ENCODE data around the gene ERGIC1. TPM values are rescaled to one million over a fixed set of nuclear protein-coding genes. Genes with fewer than 3 reads are reported as not detected.
A peak's percentile ranks its signal among the peaks of the same experiment; 100 is the strongest.

ERGIC1 gene
- total RNA-seq, 1 donor = 109 TPM

GRCh38 chr5:172815631-172816030 is 18.4 kb upstream of the ERGIC1 start:
- Histone ChIP-seq H4K20me1 (ENCODE audit: insufficient read depth, low read length) (no peaks in the 10 kb centered on the region), H3K4me2 (ENCODE audit: insufficient read depth, low read length) (no peak overlapping the region), H3K4me1 (ENCODE audit: insufficient read depth, low read length) (peaks cover 20% of the 10 kb centered on the region), H3K27ac (ENCODE audit: low read depth, low read length) (no peak overlapping the region), H3K9me3 (ENCODE audit: low read depth, low read length) (no peaks in the 10 kb centered on the region), H3K36me3 (ENCODE audit: insufficient read depth, low read length) (no peaks in the 10 kb centered on the region), H3K4me3 (ENCODE audit: insufficient read depth, low read length) (no peak overlapping the region), H2AFZ (ENCODE audit: low read length) (no peak overlapping the region), H3K27me3 (ENCODE audit: insufficient read depth, low read length) (no peaks in the 10 kb centered on the region), H3K79me2 (ENCODE audit: insufficient read depth, low read length) (no peaks in the 10 kb centered on the region)
- DNase-seq (ENCODE audit: insufficient read length, low spot score, missing footprints) = no peak
- no peak for TF ChIP-seq CTCF (IDR thresholded peaks at IDR 0.05; ENCODE audit: extremely low read depth, low read depth, low read length)

GRCh38 chr5:172816925-172817562 is 17.0 kb upstream of the ERGIC1 start:
- Histone ChIP-seq H3K27me3 (ENCODE audit: insufficient read depth, low read length) (no peaks in the 10 kb centered on the region), H3K27ac (ENCODE audit: low read depth, low read length) (peak overlapping the region; percentile 61), H3K4me2 (ENCODE audit: insufficient read depth, low read length) (peak overlapping the region; percentile 37), H3K4me3 (ENCODE audit: insufficient read depth, low read length) (no peak overlapping the region), H3K4me1 (ENCODE audit: insufficient read depth, low read length) (peaks cover 29% of the 10 kb centered on the region), H4K20me1 (ENCODE audit: insufficient read depth, low read length) (no peaks in the 10 kb centered on the region), H2AFZ (ENCODE audit: low read length) (no peak overlapping the region), H3K9me3 (ENCODE audit: low read depth, low read length) (no peaks in the 10 kb centered on the region), H3K36me3 (ENCODE audit: insufficient read depth, low read length) (no peaks in the 10 kb centered on the region), H3K79me2 (ENCODE audit: insufficient read depth, low read length) (no peaks in the 10 kb centered on the region)
- DNase-seq (ENCODE audit: insufficient read length, low spot score, missing footprints) = peak; percentile 95
- TF ChIP-seq CTCF (IDR thresholded peaks at IDR 0.05; ENCODE audit: extremely low read depth, low read depth, low read length) = no peak

GRCh38 chr5:172817664-172818063 is 16.4 kb upstream of the ERGIC1 start:
- no peak for TF ChIP-seq CTCF (IDR thresholded peaks at IDR 0.05; ENCODE audit: extremely low read depth, low read depth, low read length)
- H3K9me3 ChIP-seq (ENCODE audit: low read depth, low read length) = no peaks in the 10 kb centered on the region
- no peaks in the 10 kb centered on the region for H3K79me2 ChIP-seq (ENCODE audit: insufficient read depth, low read length)
- H3K4me2 ChIP-seq (ENCODE audit: insufficient read depth, low read length) = no peak overlapping the region
- H3K4me3 ChIP-seq (ENCODE audit: insufficient read depth, low read length) = no peak overlapping the region
- H3K27me3 ChIP-seq (ENCODE audit: insufficient read depth, low read length) = no peaks in the 10 kb centered on the region
- H2AFZ ChIP-seq (ENCODE audit: low read length) = no peak overlapping the region
- peaks cover 29% of the 10 kb centered on the region for H3K4me1 ChIP-seq (ENCODE audit: insufficient read depth, low read length)
- H3K27ac ChIP-seq (ENCODE audit: low read depth, low read length) = no peak overlapping the region
- no peak for DNase-seq (ENCODE audit: insufficient read length, low spot score, missing footprints)
- no peaks in the 10 kb centered on the region for H4K20me1 ChIP-seq (ENCODE audit: insufficient read depth, low read length)
- no peaks in the 10 kb centered on the region for H3K36me3 ChIP-seq (ENCODE audit: insufficient read depth, low read length)

- H3K4me2 ChIP-seq (ENCODE audit: insufficient read depth, low read length) = no peak overlapping the region
- H3K27ac ChIP-seq (ENCODE audit: low read depth, low read length) = no peak overlapping the region
- no peaks in the 10 kb centered on the region for H3K36me3 ChIP-seq (ENCODE audit: insufficient read depth, low read length)
- no peaks in the 10 kb centered on the region for H4K20me1 ChIP-seq (ENCODE audit: insufficient read depth, low read length)
- DNase-seq (ENCODE audit: insufficient read length, low spot score, missing footprints) = no peak
- no peak overlapping the region for H3K4me3 ChIP-seq (ENCODE audit: insufficient read depth, low read length)
- no peak for TF ChIP-seq CTCF (IDR thresholded peaks at IDR 0.05; ENCODE audit: extremely low read depth, low read depth, low read length)
- H3K4me1 ChIP-seq (ENCODE audit: insufficient read depth, low read length) = peaks cover 29% of the 10 kb centered on the region
- H3K27me3 ChIP-seq (ENCODE audit: insufficient read depth, low read length) = no peaks in the 10 kb centered on the region
- no peaks in the 10 kb centered on the region for H3K79me2 ChIP-seq (ENCODE audit: insufficient read depth, low read length)
- no peak overlapping the region for H2AFZ ChIP-seq (ENCODE audit: low read length)
- no peaks in the 10 kb centered on the region for H3K9me3 ChIP-seq (ENCODE audit: low read depth, low read length)
These were observed 16.0 kb upstream of the ERGIC1 start for GRCh38 chr5:172818081-172818480.

All from osteoblast (primary cell).